LoVo (cell line): ENCODE measurements around the gene ARHGAP12.

Experiments used
- DNase-seq: peaks from one replicate; pipeline ENCODE4 v3.0.0-alpha.2; 2016; ENCODE audit warnings: low spot score

The ARHGAP12 gene

DNA sequence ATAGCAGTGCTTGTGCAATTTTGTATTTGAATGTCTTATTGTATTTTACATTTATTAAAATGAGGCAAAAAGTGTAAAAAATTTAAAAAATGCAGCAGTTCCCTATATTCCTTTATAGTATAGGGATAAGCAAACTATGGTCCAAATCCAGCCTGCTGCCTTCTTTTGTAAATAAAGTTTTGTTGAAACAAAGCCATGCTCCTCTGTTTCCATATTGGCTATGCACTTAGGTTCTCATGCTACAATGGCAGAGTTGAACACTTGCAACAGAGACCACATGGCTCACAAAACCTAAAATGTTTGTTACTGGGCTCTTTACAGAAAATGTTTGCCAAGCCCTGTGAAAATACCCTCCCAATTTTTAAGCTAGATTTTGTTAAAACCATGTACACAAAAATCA, 50.1 kb downstream of the ARHGAP12 start:
- no peak for DNase-seq

DNA sequence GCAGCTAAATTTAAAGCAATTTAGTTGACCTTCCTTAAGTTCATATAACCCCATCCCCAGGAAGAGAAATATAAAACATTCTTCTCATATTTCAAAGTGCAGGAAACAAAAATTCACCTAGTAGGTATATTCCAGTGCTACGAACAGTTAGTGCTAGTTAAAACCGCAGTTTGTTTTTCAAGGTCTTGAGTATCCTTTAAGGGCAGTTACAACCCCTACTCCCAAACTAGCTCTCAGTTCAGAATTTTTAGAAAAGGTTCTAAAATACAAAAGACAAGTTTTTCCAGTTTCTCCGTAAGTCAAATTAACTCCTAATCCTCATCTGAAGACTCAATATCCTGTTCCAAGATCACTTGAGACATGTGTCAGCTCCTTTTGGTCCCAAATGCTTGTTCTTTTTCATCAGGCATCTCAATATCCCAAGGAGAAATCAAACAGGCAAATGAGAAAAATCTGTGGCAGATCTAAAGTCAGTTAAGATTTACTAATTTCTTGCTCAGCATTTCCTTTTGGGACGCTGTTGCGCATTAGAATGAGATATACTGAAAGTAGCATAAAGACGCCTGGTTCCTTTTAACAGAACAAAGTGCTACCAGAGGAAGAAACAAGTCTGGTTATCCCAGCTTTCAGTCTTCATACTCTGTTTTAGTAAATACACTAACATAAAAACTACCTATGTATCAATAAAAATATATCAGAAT, 51.8 kb downstream of the ARHGAP12 start:
- no peak for DNase-seq

DNA sequence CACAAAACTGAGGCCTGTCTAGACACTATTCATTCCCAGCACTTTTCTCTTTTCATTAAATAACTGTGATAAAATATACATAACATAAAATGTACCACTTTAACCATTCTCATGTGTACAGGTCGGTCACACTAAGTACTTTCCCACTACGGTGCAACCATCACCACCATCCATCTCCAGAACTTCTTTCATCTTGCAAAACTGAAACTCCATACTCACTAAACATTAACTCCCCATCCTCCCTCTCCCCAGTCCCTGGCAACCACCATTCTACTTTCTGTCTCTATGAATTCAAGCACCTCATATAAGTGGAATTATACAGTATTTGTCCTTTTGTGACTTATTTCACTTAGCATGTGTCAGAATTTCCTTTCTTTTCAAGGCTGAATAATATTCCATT, 53.0 kb downstream of the ARHGAP12 start:
- DNase-seq = no peak

DNA sequence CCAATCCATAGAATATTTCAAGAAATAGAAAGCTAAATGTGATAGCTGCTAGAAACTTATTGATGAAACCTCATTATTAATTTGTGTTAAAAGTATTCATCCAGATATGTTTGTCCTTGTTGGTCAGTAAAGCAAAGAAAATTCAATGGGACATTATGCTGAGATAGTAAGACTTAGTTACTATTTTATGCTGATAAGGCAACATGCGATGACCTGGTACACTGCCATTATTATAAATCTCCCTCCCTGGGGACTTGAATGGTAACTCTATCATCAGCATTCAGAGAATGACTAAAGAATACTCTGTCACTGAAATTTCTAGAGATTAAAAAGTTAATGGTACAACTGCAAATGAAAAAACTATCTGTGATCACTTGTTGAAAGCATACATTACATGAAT, 54.9 kb downstream of the ARHGAP12 start:
- no peak for DNase-seq

DNA sequence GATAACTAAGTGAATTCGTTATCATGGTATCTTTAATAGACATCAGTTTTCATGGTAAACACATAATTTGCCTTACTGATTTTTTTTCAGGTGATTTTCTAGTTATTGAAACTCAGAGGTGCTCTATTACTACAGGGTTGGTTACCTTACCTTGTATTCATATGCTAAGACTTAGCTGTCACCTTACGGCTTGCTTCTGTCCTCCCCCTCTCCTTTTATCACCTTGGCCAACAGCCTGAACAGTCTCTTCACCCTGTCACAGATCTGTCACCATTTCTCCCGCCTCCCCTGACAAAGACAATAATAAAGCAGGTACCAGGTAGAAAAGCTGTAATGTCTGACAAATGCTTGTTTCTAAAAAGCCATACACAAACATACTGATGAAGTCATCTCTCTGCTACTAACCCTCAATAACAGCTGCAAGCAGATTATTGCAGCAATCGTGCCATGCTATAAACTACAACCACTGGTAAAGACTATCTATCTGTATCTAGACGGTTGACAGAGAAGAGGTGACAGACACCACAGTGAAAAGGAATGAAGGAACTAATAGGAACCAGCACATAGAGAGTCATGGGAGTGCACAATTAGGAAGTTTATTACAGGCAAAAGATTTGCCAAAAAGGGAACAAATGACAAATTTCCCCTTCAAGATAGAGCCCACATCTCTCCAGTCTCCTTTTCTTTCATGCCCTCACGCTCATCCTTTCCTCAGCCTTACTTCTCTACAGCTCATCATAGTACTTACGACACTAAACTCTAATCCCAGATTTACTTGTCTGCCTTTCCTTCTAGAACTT, 57.2 kb downstream of the ARHGAP12 start:
- DNase-seq = no peak

DNA sequence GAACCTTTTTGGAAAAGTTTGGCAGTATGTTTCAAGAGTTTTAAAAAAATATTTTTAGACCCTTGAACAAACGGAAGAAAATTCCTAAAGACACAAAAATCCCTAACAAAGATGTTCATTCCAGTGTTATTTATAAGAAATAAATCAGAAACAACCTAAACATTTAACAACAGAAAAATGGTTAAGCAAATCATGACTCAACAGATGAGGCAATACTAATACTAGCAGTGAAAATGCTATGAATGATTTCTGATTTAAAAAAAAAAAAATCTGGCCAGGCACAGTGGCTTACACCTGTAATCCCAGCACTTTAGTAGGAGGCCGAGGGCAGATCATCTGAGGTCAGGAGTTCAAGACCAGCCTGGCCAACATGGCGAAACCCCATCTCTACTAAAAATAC, 61.0 kb downstream of the ARHGAP12 start:
- peak; percentile 31 for DNase-seq

DNA sequence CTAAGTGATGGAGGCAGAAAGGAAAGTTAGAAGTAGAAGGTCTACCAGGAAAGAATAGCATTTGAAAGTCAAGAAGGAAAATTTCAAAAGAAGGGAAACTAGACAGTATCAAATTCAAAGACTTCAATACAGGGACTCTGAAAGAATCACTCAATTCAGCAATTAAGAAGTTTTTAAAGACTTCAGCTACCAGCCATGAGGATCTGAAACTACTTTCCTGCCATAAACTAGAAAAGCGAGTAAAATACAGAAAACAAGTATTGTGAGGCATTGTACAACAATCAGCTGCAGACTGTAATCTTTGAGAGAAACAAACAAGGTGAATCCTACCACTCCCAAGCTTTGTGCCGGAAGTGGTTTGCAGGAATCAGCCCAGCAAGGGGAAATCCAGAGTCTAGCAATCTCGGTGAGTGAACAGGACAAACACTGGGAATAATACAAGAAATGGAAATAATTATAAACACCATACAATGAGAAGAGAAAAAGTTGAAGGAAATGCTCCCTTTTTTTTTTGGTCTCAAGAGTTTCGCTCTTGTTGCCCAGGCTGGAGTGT, 62.4 kb downstream of the ARHGAP12 start:
- no peak for DNase-seq

DNA sequence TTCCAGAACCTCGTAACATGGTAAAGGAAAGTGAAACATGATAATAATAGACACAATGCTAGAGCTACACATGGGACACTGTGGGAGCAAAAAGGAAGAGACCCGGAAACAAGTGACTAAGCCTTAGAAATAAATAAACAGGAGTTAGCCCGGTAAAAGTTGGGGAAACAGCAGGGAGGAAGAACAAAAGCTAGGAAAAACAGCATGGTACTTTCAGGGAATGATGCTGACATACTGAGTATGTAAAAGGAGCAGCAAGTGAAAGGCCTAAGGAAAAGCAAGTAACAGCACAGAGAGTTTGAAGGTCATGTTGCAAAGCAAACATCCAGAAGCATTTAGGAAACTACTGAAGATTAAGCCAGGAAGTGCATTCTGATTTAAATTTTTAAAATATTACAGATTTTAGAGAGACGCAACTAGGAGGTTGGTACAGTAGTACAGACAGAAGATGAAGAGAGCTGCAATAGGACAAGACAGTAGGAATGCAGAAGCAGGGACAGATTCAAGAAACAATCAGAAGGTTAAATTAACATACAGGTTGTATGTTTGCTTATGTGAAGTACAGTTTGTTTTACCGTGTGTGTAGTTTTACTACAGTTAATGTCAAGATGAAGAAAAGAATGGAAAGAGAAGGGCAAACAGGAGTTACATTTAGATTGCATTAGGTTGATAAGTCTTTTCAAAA, 63.7 kb downstream of the ARHGAP12 start:
- DNase-seq = peak; percentile 28

DNA sequence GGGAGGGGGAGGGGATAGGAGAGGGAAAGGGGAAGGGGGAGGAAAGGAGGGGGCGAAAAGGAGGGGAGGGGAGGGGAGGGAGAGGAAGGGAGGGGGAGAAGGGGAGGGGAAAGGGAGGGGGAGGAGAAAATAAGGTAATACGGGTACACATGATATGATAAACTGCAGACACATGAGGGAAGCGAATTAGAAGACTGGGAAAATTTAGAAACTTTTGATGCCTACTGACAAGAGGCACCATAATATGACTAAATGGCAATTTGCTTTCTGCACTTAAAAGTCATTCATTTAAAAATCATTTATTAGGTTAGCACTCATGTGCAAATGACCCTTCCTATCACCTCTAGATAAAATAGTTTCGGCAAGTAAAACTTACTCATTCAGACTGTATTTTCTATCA, 73.6 kb downstream of the ARHGAP12 start:
- no peak for DNase-seq

DNA sequence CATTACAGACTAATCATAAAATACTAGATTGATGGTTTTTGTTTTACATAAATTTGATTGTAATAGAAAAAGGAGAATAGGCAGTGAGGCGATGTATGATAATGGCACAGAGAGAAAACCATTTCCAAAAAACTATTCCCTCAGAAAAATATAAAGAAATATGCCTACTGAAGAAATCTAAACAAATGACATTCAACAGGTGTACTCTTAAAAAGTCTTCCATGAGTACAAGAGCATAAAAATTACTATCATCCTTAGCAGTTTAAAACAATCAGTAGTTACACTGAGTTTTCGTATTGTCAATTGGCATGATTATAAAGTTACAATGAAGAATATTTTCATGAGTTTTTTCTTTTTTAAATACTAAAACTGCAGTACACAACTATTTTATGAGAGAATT, 75.0 kb downstream of the ARHGAP12 start:
- no peak for DNase-seq

DNA sequence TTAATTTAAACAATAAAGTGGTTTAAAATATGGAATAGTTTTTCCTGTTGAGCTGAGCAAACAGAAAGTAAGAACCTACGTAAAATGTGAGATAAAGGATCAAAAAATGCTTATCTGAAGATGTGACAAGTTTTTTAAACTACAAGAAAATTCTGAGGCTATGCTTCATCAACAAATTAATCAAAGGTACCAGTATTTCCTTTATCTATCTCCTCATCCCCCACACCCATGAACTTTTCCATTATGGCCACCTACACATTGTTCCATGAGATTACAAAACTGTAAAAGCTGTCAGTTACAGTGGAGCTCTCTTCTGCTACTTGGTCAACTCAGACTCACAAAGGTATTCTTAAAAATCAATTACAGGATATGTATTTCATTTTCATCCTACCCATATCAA, 77.4 kb downstream of the ARHGAP12 start:
- DNase-seq = no peak

DNA sequence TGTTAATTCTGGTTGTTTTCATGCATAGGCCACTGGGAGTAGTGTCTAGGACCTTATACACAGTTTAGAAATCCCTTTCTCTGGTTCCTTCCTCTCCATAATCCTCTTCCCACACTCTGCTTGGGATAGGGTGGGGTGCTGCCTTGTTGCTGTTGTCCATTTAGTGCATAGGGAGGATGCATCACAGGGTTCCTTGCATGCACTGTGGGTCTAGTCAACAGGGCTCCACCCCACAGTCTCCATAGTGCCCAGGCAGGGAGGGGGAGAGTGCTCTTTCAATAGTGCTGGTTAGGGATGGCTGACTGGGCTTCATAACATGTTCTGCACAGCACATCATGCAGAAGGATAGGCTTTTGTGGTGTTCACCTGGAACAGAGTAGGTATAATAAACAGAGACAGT, 81.1 kb downstream of the ARHGAP12 start:
- no peak for DNase-seq

DNA sequence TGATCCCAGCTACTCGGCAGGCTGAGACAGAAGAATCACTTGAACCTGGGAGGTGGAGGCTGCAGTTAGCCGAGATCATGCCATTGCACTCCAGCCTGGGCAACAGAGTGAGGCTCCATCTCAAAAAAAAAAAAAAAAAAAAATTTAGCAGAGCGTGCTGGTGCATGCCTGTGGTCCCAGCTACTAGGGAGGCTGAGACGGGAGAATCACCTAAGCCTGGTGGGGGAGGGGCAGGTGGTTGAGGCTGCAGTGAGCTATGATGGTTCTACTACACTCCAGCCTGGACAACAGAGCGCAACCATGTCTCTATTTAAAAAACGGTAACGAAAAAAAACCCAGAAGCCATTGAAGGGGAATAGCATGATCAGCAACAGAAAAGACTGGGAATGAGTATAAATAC, 89.9 kb downstream of the ARHGAP12 start:
- no peak for DNase-seq

DNA sequence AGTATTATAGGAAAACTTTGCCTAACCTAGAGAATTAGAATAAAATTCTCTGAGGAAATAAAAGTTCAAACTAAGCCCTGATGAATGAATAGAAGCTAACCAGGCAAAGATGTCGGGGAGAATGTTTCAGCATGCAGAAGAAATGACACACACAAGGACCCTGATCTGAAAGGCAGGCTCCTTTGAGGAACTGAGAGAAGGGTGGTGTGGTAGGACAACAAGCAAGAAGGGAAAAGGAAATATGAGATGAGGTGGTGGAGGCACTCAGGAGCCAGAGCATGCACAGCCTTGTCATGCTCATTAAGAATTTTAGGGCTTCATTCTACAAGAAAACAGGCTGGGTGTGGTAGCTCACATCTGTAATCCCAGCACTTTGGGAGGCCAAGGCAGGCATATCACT, 90.6 kb downstream of the ARHGAP12 start:
- no peak for DNase-seq

DNA sequence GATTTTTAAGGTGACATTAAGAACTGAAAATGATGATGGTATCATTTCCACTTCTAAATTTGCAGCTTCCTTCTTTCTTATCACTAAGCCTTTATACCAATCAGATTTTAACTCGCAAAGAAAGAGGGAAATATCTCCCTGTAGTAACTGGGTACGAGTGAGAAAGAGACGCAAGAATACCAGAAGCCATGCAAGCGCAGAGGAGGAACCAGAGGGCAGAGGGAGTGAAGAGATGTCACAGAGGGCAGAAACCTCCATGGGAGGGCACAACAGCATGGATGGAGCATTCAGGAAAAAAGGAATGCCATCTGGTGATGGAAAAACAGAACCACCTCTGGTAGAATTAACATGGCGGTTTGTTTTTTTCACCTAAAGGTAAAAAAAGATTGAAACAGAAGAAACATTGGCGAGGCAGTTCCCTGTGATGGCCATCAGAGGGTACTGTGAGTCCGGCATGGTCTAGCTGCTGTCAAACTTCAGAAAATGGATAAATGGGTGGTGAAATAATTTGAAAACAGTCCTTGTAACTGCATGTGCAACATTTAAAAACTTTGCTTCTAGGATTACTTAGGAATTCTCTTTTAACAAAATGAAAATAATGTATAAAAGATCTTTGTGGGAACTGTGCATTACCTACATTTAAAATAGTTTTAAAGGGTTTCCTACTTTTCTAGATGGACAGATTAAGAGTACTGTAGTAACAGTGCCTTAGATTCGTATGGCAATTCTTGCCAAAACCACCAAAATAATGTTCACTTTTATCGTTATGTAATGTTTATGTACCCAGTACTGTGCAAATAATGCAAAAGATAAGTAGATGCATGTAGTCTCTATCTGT, 91.8 kb downstream of the ARHGAP12 start:
- no peak for DNase-seq

DNA sequence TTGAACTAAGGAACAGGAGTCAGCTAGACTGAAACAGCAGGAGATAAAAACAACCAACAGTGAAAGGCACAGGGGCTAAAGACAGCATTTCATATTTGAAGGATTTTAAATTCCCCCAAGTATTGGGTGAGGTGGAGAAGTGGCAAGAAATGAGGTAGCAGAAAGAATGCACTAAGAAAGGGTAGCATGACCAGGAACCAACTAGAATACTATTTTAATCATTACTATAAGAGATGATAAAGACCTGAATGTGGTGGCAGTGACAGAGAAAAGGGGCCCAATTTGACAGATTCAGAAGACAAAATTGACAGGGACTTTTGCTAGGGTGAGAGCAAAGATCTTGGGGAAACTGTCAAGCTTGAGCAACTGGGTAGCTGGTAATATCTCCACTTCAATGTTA, 94.9 kb downstream of the ARHGAP12 start:
- no peak for DNase-seq

DNA sequence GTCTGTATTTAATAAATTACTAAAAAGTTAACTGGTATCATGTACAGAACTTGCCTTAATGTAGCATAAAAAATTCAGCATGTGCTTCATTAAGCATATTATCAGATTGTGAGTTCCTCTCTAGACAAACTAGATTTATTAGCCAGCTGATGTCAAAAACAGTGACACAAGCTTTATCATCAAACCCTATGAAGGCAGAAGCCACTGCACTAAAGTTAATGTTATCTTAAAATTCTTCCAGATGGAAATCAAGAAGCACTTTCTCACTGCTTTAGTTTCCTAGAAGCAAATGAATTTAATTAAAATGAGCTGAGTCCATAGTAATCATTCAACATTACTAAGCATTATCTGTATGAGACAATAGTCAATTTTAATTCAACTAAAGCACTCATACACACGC, 96.4 kb downstream of the ARHGAP12 start:
- DNase-seq = no peak

DNA sequence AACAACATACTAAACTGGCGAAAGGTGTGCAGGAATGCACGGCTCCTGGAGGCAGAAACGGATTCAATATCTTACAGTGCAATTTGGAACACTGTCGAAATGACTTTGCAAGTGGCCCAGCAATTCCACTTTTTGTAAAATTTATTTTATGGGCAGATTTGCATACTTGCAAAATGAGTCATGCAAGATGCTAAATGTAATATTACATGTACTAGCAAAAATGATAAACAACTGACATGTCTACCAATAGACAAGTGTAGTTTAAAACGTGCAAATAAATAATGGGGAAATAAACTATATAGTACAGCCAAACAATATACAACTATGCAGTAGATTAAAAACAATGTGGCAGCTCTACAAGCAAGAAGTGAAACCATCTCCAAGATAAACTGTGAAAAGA, 97.7 kb downstream of the ARHGAP12 start:
- DNase-seq = no peak

DNA sequence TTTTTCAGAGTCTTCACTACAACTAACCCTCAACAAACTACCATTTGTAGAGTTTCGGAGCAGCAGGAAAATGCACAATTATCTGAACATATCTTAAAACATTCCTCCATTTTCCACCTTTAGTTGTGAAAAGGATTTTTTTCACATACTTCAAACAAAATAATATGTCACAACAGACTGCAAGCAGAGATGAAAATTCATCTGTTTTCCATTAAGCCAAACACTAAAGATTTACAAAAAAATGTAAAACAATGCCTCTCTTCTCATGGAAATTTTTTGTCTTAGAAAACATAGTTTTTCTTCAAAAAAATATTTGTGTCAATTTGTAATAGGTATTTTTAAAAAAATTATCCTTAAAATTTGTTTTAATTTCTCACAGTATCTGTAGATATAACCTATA, 98.9 kb downstream of the ARHGAP12 start:
- no peak for DNase-seq

DNA sequence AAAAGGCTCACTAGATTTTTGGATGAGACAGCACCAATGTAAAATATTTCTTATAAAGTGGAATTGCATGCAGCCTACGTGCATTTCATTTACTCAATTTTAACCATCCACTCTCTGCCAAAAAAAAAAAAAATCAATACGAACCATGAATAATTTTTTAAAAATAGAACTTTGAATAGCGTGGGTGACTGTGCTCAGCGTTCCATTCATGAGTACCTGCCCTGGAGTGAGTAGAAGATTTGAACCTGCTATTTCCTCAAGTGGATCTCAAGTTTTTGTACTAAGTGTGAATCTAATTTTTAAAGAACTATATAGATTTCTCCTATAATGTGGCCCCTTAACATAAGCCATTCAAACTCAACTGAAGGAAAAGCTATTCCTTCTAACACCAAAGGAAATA, 105.3 kb downstream of the ARHGAP12 start:
- DNase-seq = no peak

DNA sequence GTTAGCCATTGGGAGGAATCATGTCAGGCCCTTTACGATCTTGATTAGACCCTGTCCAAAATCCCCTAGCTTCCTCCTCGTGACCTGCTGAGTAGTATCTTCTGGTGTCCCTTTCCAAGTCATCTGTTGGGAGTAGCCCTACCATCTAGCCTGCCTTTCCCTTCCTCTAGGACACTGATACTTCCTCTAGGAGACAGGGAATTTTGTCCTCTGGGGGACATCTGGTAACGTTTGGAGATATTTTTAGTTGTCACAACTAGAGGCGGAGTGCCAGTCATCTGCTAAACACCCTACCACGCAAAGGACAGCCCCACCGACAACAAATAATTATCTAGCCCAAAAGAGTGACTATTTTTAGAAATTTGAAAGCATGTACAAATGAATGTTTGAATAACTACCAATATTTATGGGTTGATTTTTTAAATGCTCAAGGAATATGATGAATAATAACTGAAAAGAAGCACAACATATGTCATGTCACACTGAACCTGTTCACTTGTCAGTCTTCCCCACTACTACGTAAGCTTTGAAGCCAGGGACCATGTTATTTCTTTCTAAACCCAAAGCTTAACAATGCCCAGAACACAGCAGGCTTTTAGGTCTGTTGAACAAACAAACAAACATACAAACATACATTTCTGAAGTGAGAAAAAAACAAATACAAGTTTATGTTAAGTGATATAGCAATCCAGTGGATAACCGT, 105.9 kb downstream of the ARHGAP12 start:
- no peak for DNase-seq
